Measurements from ENCODE around the gene CAMK2B. TPM values are rescaled to one million over a fixed set of nuclear protein-coding genes. Genes with fewer than 3 reads are reported as not detected.

Gene CAMK2B
- polyA plus RNA-seq, 2 of the 4 experiments (the other 2 are of a cell fraction): 0.17 TPM; not detected in 1

- DNase-seq (ENCODE audit: low read depth in 1 of 2, low spot score in 1 of 2) (no peak), FAIRE-seq (no peak), ATAC-seq (no peak)
- H3K4me1 ChIP-seq: no peaks in the 10 kb centered on the region
- CTCF ChIA-PET: no interaction called here
- no peak overlapping the region for H3K4me2 ChIP-seq
- H3K9me3 ChIP-seq: no peaks in the 10 kb centered on the region
- H3K4me3 ChIP-seq: no peak overlapping the region
- POLR2A ChIA-PET: no interaction called here
- no peak for TF ChIP-seq POLR2A (IDR thresholded peaks at IDR 0.05; ENCODE audit: low read length)
- no peak for TF ChIP-seq NPAS2 (CRISPR knock-in tag; IDR thresholded peaks at IDR 0.05; ENCODE audit: borderline replicate concordance)
- no peak for TF ChIP-seq NFE2L2 (conservative IDR thresholded peaks at IDR 0.05; ENCODE audit: low read length)
- TF ChIP-seq SMC3 (IDR thresholded peaks at IDR 0.05): no peak
- no peak for TF ChIP-seq CTCF (IDR thresholded peaks at IDR 0.05)
- no peak for TF ChIP-seq ZC3H11A (IDR thresholded peaks at IDR 0.05)
- no peak for TF ChIP-seq HOXB13 (CRISPR knock-in tag; IDR thresholded peaks at IDR 0.05; ENCODE audit: low read depth)
- no peak for TF ChIP-seq MYC (IDR thresholded peaks at IDR 0.05; ENCODE audit: borderline replicate concordance, low read length)
- TF ChIP-seq RARB (CRISPR knock-in tag; IDR thresholded peaks at IDR 0.05): no peak
- no peak for TF ChIP-seq RCOR1 (IDR thresholded peaks at IDR 0.05; ENCODE audit: low read depth, low read length)
- no peak for TF ChIP-seq CHD2 (IDR thresholded peaks at IDR 0.05; ENCODE audit: low read length, partially characterized antibody)
- TF ChIP-seq ZNF302 (CRISPR knock-in tag; IDR thresholded peaks at IDR 0.05): no peak
- WGBS (ENCODE audit: missing lambda C conversion rate): 74% methylated on average over 18 of the region's 20 CpGs
- no peak overlapping the region for H3K27ac ChIP-seq
These were observed 38.5 kb downstream of the CAMK2B start for GRCh38 chr7:44286618-44287487.

- ATAC-seq (0 out of 6 replicates have a peak, but pooled peaks of 1 of the 2 experiments have one; percentile 11), FAIRE-seq (no peak), DNase-seq (ENCODE audit: low read depth in 1 of 2, low spot score in 1 of 2) (no peak)
- Histone ChIP-seq H3K4me3 (no peak overlapping the region), H3K4me1 (no peaks in the 10 kb centered on the region), H3K4me2 (no peak overlapping the region), H3K9me3 (no peaks in the 10 kb centered on the region), H3K27ac (no peak overlapping the region)
- 78% methylated on average over 8 of the region's 17 CpGs for WGBS (ENCODE audit: missing lambda C conversion rate)
- ChIA-PET CTCF (no interaction called here), POLR2A (no interaction called here)
- no peak for TF ChIP-seq TP53 (CRISPR knock-in tag; IDR thresholded peaks at IDR 0.05)
- no peak for TF ChIP-seq PBX3 (IDR thresholded peaks at IDR 0.05)
- no peak for TF ChIP-seq PHF8 (IDR thresholded peaks at IDR 0.05; ENCODE audit: borderline replicate concordance, low read depth)
- TF ChIP-seq POLR2A (IDR thresholded peaks at IDR 0.05; ENCODE audit: low read length): no peak
- TF ChIP-seq JUNB (IDR thresholded peaks at IDR 0.05): no peak
- no peak for TF ChIP-seq ZFP36 (IDR thresholded peaks at IDR 0.05; ENCODE audit: borderline replicate concordance, partially characterized antibody)
- TF ChIP-seq, protein P1, sequence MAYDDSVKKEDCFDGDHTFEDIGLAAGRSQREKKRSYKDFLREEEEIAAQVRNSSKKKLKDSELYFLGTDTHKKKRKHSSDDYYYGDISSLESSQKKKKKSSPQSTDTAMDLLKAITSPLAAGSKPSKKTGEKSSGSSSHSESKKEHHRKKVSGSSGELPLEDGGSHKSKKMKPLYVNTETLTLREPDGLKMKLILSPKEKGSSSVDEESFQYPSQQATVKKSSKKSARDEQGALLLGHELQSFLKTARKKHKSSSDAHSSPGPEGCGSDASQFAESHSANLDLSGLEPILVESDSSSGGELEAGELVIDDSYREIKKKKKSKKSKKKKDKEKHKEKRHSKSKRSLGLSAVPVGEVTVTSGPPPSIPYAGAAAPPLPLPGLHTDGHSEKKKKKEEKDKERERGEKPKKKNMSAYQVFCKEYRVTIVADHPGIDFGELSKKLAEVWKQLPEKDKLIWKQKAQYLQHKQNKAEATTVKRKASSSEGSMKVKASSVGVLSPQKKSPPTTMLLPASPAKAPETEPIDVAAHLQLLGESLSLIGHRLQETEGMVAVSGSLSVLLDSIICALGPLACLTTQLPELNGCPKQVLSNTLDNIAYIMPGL (CRISPR knock-in tag; IDR thresholded peaks at IDR 0.05; ENCODE audit: borderline replicate concordance): no peak
- no peak for TF ChIP-seq MYC (IDR thresholded peaks at IDR 0.05; ENCODE audit: borderline replicate concordance, low read length)
- no peak for TF ChIP-seq FOSL2 (IDR thresholded peaks at IDR 0.05)
- no peak for TF ChIP-seq FOSL2 (CRISPR knock-in tag; IDR thresholded peaks at IDR 0.05)
- TF ChIP-seq HDAC2 (IDR thresholded peaks at IDR 0.05): no peak
- no peak for TF ChIP-seq FOXS1 (CRISPR knock-in tag; IDR thresholded peaks at IDR 0.05)
- no peak for TF ChIP-seq BHLHE40 (IDR thresholded peaks at IDR 0.05; ENCODE audit: low read depth, low read length)
- TF ChIP-seq EP300 (IDR thresholded peaks at IDR 0.05): no peak
- no peak for TF ChIP-seq GATA3 (IDR thresholded peaks at IDR 0.05; ENCODE audit: borderline replicate concordance)
- TF ChIP-seq ESRRA (IDR thresholded peaks at IDR 0.05; ENCODE audit: borderline replicate concordance, low read length): no peak
- no peak for TF ChIP-seq CEBPB (IDR thresholded peaks at IDR 0.05)
- no peak for TF ChIP-seq MAFK (IDR thresholded peaks at IDR 0.05; ENCODE audit: partially characterized antibody)
- TF ChIP-seq MAX (IDR thresholded peaks at IDR 0.05): no peak
- TF ChIP-seq EHMT2 (IDR thresholded peaks at IDR 0.05; ENCODE audit: low read depth): no peak
- TF ChIP-seq TFCP2L1 (CRISPR knock-in tag; IDR thresholded peaks at IDR 0.05): no peak
These were observed 39.2 kb downstream of the CAMK2B start for GRCh38 chr7:44286182-44286617.
